Uterus (tissue), 4 donors: Measurements from ENCODE around the gene LPP. TPM values are rescaled to one million over a fixed set of nuclear protein-coding genes. Genes with fewer than 3 reads are reported as not detected.

Experiments used
- DNase-seq, 2 donors: peaks; one replicate each; pipeline ENCODE4 v3.0.0-alpha.2; 2019 to 2020
- H3K27ac ChIP-seq, 2 donors: fragments of 200-600 bp; sonication (generic); 1 replicate in 1 of 2; 2 replicates in 1 of 2; pipeline ENCODE4 v1.5.1; 2016 to 2018
- H3K27me3 ChIP-seq, 2 donors: fragments of 200-600 bp; sonication (generic); one replicate each; pipeline ENCODE4 v1.5.1; 2018 to 2019; ENCODE audit warnings: control low read depth in 1 of 2
- H3K36me3 ChIP-seq, 2 donors: fragments of 200-600 bp; sonication (generic); one replicate each; pipeline ENCODE4 v1.5.1; 2019; ENCODE audit warnings: control low read depth in 1 of 2
- H3K4me1 ChIP-seq, 2 donors: fragments of 200-600 bp; sonication (generic); one replicate each; pipeline ENCODE4 v1.5.1; 2018 to 2019; ENCODE audit warnings: control low read depth in 1 of 2
- H3K4me3 ChIP-seq, 2 donors: fragments of 200-600 bp; sonication (generic); 1 replicate in 1 of 2; 2 replicates in 1 of 2; pipeline ENCODE4 v1.5.1; 2018 to 2019; ENCODE audit warnings: mild to moderate bottlenecking in 1 of 2
- H3K9me3 ChIP-seq, 2 donors: fragments of 200-600 bp; sonication (generic); one replicate each; pipeline ENCODE4 v1.5.1; 2019; ENCODE audit warnings: control low read depth in 1 of 2
- CTCF ChIP-seq, 4 experiments: fragments of 200-600 bp in 2 of 4; fragments of 450-650 bp in 2 of 4; sonication (generic) in 2 of 4; IDR thresholded peaks; one replicate each; pipeline ENCODE4 v1.5.1; 2016 to 2019; ENCODE audit warnings: antibody characterized with exemption in 4 of 4, mild to moderate bottlenecking in 2 of 4, moderate library complexity in 1 of 4
- POLR2A ChIP-seq, 2 donors: fragments of 450-650 bp; IDR thresholded peaks; one replicate each; pipeline ENCODE4 v1.6.1; 2016; ENCODE audit warnings: antibody characterized with exemption in 2 of 2, mild to moderate bottlenecking in 1 of 2, moderate library complexity in 1 of 2
- intact Hi-C: fragments of 100-400 bp; cut with DNase I; formaldehyde crosslinking; loops from one replicate; pipeline ENCODE4 v1.15.1; 2023; ENCODE audit warnings: low total_unique reads
- total RNA-seq, 4 donors: library from RNA; depleted of rRNA in 3 of 4; stranded (reverse); fragments of >200 nt in 3 of 4; gene quantifications; one replicate each; pipeline versions ENCODE4 v1.1.0 to v1.2.4, GENCODE V29; 2014 to 2023
- donor health status: DM: yes; HTN: yes; CAD: no.

LPP gene
- total RNA-seq, 4 donors from 2014 or later: 180 to 1,374 (median 712) TPM

DNA sequence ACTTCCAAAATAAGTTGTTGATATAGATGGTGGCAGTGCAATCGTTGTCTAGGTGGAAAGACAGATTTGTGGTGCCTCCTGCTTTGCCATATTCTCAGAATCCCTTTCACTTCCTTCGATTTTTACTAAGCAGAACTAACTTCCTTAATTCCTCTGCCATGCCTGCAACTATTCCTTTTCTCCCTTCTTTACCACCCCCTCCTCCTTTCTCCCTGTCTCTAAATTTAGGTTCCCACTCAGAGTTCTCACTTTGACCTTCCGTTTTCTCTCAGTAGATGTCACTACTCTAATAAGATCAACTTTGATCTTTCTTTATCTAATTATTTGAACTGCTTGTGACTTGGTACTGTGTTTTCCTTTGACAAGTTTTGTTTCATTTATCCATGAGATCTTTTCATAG is 351.2 kb downstream of the LPP start:
- intact Hi-C loops: no loop called here
- Histone ChIP-seq H3K27ac (no peak overlapping the region), H3K36me3 (no peaks in the 10 kb centered on the region)

DNA sequence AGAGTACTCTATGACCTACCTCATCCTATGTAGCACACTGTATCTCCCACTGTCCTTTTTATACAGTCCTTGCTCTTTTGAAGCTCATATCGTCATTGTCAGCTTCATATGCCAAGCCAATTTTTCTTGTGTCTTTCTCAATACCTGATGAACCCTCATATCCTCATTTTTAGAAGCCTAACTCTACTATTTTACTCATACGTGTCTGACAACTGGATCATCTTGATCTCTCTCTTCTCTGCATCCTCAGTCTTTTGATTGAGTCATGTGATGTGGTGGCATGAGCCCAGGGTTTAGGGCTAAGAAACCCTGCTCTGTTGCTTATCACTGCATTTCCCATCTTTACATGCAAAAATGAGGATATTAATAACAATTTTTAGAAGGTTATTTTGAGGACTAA is 352.0 kb downstream of the LPP start:
- Histone ChIP-seq H3K27ac (no peak overlapping the region), H3K4me3 (no peak overlapping the region), H3K36me3 (no peaks in the 10 kb centered on the region), H3K4me1 (no peaks in the 10 kb centered on the region), H3K27me3 (no peaks in the 10 kb centered on the region), H3K9me3 (peaks cover 3 to 14% of the 10 kb centered on the region in 2 donors)
- intact Hi-C loops: no loop called here
- TF ChIP-seq POLR2A (IDR thresholded peaks at IDR 0.05): no peak
- TF ChIP-seq CTCF (IDR thresholded peaks at IDR 0.05): no peak
- no peak for DNase-seq

More for the DNA sequence above, 351.2 kb downstream of the LPP start:
- no peaks in the 10 kb centered on the region for H3K27me3 ChIP-seq
- no peak for TF ChIP-seq CTCF (IDR thresholded peaks at IDR 0.05)
- TF ChIP-seq POLR2A (IDR thresholded peaks at IDR 0.05): no peak
- no peak for DNase-seq
- no peak overlapping the region for H3K4me3 ChIP-seq
- no peaks in the 10 kb centered on the region for H3K4me1 ChIP-seq
- H3K9me3 ChIP-seq: peaks cover 3 to 14% of the 10 kb centered on the region in 2 donors

- H3K27ac ChIP-seq: no peak overlapping the region
- intact Hi-C loops: no loop called here
Observed at GRCh38 chr3:188506446-188506845, 352.5 kb downstream of the LPP start.

GRCh38 chr3:188507244-188507720 is 353.3 kb downstream of the LPP start:
- H3K27ac ChIP-seq: no peak overlapping the region

More at GRCh38 chr3:188506446-188506845, 352.5 kb downstream of the LPP start:
- no peaks in the 10 kb centered on the region for H3K36me3 ChIP-seq
- no peak overlapping the region for H3K4me3 ChIP-seq
- peaks cover 3 to 14% of the 10 kb centered on the region in 2 donors for H3K9me3 ChIP-seq
- no peak for DNase-seq
- H3K27me3 ChIP-seq: no peaks in the 10 kb centered on the region
- no peaks in the 10 kb centered on the region for H3K4me1 ChIP-seq
- TF ChIP-seq CTCF (IDR thresholded peaks at IDR 0.05): no peak
- TF ChIP-seq POLR2A (IDR thresholded peaks at IDR 0.05): no peak

DNA sequence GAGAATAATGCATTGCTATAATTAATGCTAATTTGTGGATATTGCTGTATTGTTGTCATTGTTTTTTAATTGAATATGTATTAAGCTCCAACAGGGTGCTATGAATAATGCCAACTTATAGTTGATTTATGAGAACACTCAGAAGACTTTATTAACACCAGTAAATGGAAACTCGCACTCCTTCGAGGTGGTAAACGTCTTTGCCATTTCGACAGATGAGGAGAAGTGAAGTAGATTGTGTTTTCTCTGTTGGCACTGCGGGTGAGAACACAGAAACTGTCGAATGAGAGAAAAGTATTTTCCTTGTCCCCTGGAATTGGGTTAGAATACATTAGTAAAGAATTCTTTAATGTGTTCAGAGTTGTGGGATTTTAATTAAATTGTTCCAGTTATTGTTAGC is 354.5 kb downstream of the LPP start:
- Histone ChIP-seq H3K36me3 (no peaks in the 10 kb centered on the region), H3K4me3 (no peak overlapping the region), H3K9me3 (peaks cover 3 to 13% of the 10 kb centered on the region in 2 donors), H3K4me1 (no peaks in the 10 kb centered on the region), H3K27ac (no peak overlapping the region), H3K27me3 (no peaks in the 10 kb centered on the region)
- no peak for DNase-seq
- TF ChIP-seq CTCF (IDR thresholded peaks at IDR 0.05): no peak
- no peak for TF ChIP-seq POLR2A (IDR thresholded peaks at IDR 0.05)
- intact Hi-C loops: no loop called here

More at GRCh38 chr3:188507244-188507720, 353.3 kb downstream of the LPP start:
- Histone ChIP-seq H3K27me3 (no peaks in the 10 kb centered on the region), H3K36me3 (no peaks in the 10 kb centered on the region), H3K9me3 (peaks cover 3 to 14% of the 10 kb centered on the region in 2 donors), H3K4me3 (no peak overlapping the region), H3K4me1 (no peaks in the 10 kb centered on the region)
- intact Hi-C loops: no loop called here
- TF ChIP-seq POLR2A (IDR thresholded peaks at IDR 0.05): no peak
- no peak for TF ChIP-seq CTCF (IDR thresholded peaks at IDR 0.05)
- DNase-seq: no peak
